Suppressor macrophage treated with lipopolysaccharide for 4 hours (primary cell): ENCODE measurements around the gene LYPD6B.

Experiments used
- DNase-seq: peaks from one replicate; pipeline ENCODE4 v3.0.0-alpha.2; 2020

The LYPD6B gene

GRCh38 chr2:149038442-149039212 lies at the start of gene LYPD6B:
LYPD6B (plus strand) TSS chr2:149038699; CDS start chr2:149130949, 92,250 bp downstream.
- DNase-seq: no peak

- DNase-seq: peak; percentile 77
Observed at GRCh38 chr2:148989882-148990493, 48.5 kb upstream of the LYPD6B start.

- no peak for DNase-seq
Observed at GRCh38 chr2:148990968-148991367, 47.5 kb upstream of the LYPD6B start.

- no peak for DNase-seq
Observed at GRCh38 chr2:148992448-148992847, 46.1 kb upstream of the LYPD6B start.

GRCh38 chr2:148993351-148993750 lies 45.1 kb upstream of the LYPD6B start:
- no peak for DNase-seq

- DNase-seq: no peak
Observed at GRCh38 chr2:148994341-148994740, 44.2 kb upstream of the LYPD6B start.

- no peak for DNase-seq
Observed at GRCh38 chr2:148996805-148997204, 41.7 kb upstream of the LYPD6B start.

GRCh38 chr2:148998165-148998830 lies 40.2 kb upstream of the LYPD6B start:
- no peak for DNase-seq

- no peak for DNase-seq
Observed at GRCh38 chr2:148998831-148999200, 39.7 kb upstream of the LYPD6B start.

- no peak for DNase-seq
Observed at GRCh38 chr2:148999451-148999921, 39.0 kb upstream of the LYPD6B start.

GRCh38 chr2:149000158-149000938 lies 38.2 kb upstream of the LYPD6B start:
- peak; percentile 19 for DNase-seq

GRCh38 chr2:149001496-149001895 lies 37.0 kb upstream of the LYPD6B start:
- DNase-seq: no peak

- no peak for DNase-seq
Observed at GRCh38 chr2:149002378-149002890, 36.1 kb upstream of the LYPD6B start.

- DNase-seq: no peak
Observed at GRCh38 chr2:149002891-149003740, 35.4 kb upstream of the LYPD6B start.

GRCh38 chr2:149004836-149005235 lies 33.7 kb upstream of the LYPD6B start:
- DNase-seq: no peak

- DNase-seq: no peak
Observed at GRCh38 chr2:149005471-149006077, 32.9 kb upstream of the LYPD6B start.

GRCh38 chr2:149006883-149007543 lies 31.5 kb upstream of the LYPD6B start:
- DNase-seq: no peak

- no peak for DNase-seq
Observed at GRCh38 chr2:149008381-149008780, 30.1 kb upstream of the LYPD6B start.

- DNase-seq: no peak
Observed at GRCh38 chr2:149009576-149010461, 28.7 kb upstream of the LYPD6B start.

GRCh38 chr2:149012545-149012944 lies 26.0 kb upstream of the LYPD6B start:
- no peak for DNase-seq
